Activated CD4-positive, CD25-positive, alpha-beta regulatory T cell treated with anti-CD3 and anti-CD28 coated beads, Interleukin-2, amount 50 U/mL, for 16 hours (primary cell): Measurements from ENCODE around the gene LRP1B.
"Not testable (repeated sequence)": the region's sequence is repeated elsewhere in the genome, so short reads cannot be mapped to it uniquely, and the experiment has no call there.

Experiments used
- DNase-seq: peaks from one replicate; pipeline ENCODE4 v3.0.0-alpha.2; 2020; ENCODE audit warnings: low read depth, low spot score

The LRP1B gene

DNA sequence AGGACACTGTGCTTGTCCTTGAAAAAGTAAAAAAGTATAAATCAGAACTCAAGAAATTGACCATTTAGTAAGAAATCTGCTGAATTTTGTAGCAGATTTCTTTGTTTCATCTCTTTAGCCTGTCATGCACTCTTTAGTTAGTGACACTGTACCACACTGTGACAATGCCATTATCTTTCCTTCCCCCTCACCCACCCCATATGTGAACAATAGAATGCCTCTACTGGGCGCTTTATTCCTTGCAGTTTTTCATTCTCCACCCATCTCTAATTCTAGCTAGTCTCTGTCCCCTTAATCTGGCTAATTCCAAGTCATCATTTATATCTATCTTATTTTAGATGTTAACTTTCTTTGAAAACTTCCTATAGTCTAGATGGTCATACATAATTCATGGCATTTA is 241.0 kb downstream of the LRP1B start:
- DNase-seq, result no peak

DNA sequence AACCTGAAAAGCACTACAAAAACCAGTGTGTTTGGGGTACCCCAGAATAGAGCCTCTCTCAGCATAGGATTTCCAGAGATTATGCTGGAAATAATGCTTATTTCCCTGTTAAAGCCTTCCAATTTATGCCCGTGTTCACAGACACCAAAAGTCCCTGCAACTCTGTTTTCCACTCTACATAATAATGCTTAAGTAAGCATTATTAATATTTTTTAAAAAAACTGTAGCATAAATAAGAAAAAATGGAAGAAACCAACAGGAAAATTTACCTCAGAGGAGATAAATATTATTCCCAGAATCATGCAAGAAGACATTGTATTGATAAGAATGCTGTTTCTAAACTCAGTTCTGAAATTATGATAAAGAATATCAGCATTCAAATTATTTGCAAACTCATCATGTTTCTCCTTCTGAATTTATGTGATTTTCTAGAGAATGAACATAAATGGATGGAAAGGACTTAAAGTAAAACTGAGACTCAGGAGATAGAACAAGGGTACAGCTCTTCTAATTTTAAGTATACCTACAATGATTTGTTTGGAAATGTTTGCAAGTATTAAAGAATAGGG is 241.7 kb downstream of the LRP1B start:
- no peak for DNase-seq

DNA sequence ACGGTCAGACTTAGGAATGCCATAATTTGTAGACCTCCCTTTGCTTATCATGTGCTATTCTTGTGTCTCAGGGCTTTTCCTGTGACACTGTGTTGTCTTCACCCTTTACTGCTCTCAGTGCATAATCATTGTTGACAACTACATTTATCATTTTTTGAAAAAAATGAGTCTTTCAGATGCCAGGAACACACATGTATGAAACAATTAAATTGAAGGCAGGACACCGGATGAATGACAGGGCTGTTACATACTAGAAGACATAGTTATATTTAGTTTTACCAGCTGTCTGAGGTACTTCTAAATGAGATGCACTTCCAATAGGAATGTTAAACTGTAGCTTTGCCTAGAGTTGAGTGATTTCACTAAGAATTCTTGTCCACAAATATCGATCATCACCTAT is 243.5 kb downstream of the LRP1B start:
- no peak for DNase-seq

DNA sequence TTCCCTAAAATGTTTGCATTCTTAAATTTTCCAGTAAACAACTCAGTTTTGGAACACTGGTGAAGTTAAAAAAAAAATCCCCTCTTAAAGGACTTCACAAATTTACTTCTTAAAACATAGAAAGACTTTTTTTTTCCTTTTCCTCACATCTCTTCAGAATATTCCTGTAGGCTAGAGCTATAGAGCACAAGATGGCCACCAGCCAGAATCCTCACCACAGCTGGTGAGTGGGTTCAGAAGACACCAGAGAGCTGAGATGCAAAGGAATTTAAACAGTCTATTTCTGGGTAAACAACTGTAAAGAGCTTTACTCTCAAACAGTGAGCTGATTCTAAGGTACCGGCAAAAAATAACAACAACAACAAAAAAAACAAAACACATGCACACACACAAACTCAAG is 252.8 kb downstream of the LRP1B start:
- DNase-seq, result no peak

DNA sequence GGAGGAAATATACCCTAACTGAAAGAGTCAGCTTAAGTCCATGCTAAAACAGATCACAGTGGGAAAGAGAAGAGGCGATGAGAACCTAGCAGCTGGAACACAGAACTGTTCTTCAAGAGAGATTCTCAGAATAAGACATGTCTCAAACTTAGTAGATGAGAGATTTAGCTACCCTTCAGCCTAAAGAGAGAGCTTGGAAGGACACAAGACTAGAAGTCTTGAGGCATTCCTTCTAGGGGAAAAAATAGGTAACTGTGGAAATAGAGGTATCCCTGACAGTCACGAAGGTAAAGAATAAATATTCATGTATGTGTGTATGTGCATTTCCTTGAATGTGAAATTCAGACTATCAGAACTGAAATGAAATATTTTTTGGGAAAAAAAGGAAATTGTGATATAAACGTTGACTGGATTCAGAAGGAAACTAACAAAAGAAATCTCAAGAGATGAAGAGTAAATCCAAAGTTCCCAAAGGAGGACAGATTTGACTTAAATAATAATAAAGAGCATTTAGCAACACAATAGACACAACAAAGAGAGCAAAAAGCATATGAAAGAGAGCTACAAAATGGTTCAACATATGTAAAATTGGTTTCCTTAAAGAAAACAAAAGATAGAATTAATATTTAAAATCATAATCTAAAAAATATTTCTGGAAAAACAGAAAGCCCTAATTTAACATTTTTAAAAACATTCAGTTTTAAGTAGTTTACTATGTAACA is 258.7 kb downstream of the LRP1B start:
- DNase-seq, result no peak

DNA sequence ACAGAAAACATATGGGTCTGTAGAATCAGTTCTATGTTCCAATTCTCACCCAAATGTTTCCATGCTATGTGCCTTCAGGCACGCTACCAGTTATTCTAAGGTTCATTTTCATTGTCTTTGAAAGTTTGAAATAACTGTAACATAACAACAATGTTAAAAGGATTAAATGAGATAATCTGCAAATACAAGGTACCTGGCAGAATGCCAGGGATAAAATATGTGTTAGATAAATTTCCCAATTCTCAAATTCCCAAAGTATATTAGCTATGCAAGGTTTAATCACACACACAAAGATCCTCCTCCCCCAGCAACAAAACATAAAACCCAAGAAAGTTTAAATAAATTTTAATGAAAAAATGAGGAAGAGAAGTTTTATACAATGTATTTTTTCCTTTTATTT is 261.2 kb downstream of the LRP1B start:
- no peak for DNase-seq

DNA sequence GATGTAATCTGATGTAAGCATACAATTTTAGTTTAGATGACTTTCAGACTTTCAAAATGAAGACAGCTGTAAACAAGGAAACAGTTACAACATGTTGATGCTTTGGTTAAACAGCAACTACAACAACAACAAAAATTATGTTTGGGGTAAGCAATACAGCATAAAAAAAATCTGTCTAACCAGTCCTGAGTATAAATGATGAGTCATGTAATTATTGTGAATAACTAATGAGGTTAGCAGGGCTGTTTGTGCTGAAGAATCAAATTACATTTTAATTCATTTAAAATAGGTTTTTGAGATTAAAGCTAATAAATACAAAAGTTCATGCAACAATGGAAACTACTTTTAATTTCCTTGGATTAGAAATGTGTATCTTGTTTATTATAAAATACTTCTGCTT is 266.9 kb downstream of the LRP1B start:
- no peak for DNase-seq

DNA sequence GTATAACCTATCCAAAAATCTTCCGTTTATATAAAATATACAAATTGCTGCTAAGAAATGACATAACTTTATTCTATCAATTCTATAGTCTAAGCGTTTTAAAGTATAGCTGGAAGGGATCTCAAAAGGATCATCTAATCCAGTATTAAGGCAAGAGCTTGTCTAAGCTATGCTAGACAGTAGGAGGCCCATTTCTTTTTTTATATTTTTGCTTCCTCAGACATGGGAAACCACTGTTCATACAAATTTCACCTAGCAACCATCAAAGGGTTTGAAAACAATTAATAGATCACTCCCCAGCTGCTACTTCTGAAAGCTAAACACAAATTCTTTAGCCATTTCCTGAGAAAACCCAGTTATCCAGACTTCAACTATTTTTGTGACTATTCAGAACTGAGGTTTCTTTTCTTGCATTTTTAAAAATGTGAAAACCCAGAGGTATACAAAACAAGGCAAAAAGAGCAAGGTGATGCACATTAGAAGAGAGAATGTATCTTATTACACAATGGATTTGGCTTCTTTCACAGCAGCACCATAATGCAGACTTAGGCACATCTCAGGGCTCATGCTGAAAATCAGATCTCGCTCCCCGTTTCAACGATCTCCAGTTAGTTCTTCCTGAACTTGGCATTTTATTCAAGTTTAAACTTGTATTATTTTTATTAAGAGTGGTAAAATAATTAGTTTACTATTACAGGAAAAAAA is 274.4 kb downstream of the LRP1B start:
- no peak for DNase-seq

DNA sequence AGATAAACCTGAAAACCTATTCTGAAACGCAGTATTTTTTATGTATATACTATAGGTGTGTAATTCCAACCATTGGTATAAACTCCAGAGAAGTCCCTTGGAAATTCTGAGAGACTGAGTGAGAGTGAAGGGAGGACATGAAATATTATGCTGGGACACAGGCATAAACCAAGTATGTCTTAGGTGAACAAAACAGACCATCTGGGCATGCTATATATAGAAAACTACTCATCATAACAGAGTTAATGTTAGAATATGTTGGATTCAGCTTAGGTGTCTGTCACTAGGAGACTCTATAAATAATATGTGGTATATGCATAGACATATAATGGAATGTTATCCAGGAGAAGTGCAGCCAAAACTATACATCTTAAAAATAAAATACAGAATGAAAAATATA is 282.6 kb downstream of the LRP1B start:
- DNase-seq, result no peak

DNA sequence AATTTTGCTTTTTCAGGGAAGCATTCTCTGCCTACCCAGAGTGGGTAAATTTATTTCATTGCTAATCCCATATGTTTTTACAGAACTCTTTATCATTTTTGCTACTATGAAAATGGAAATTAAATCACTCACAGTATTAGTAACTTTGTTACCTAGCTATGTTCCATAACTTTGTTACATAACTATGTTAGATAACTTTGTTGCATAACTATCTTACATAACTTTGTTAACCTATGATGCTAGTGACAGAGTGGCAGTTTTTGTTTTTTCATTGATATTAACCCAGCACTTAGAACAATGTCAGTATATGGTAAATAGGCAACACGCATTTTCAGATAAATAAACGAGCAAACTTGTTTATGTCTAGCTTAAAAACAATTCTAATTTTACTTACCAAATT is 286.6 kb downstream of the LRP1B start:
- DNase-seq, result no peak

DNA sequence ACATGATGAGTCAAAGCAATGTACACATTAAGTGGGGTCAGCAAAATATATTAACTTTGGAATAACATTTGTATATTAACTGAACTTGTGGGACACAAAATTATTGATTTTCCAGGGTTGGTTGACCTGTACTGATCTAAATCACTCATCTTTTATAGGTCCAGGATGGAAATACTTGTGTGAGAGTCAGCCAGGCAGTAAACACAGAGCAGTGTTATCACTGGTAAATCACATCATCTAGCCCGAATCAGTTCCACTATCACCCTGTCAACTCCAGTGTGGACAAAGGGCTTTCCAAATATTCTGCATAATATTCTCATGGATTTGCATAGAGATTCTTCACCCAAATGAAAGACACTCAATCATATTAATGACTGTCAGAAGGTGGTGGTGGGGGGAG is 295.7 kb downstream of the LRP1B start:
- DNase-seq, result no peak

DNA sequence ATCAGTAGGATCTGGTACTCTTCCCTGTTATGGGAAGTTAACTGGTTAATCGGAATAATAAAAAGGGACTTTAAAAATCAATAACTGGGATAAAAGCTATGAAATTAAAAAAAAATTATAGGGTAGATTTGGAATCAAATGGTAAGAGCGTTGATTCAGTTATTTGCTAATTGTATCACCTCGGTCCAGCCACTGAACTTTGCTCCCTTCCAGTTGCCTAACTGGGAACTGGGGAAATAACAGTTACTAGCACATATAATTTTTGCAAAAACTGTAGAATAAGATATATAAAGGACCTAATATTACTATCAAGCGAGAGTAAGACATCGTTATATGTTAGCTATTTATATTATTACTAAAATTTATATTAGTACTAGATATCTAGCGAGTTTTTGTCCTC is 302.1 kb downstream of the LRP1B start:
- DNase-seq, result no peak

DNA sequence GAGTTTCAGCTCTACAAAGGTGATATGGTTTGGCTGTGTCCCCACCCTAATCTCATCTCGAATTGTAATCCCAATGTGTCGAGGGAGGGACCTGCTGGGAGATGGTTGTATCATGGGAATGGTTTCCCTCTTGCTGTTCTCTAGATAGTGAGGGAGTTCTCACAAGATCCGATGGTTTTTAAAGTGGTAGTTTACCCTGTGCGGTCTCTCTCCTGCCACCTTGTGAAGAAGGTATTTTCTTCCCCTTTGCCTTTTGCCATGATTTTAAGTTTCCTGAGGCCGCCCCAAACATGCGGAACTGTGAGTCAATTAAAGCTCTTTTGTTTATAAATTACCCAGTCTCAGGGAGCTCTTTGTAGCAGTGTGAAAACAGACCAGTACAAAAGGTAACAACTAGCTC is 306.0 kb downstream of the LRP1B start:
- no peak for DNase-seq

DNA sequence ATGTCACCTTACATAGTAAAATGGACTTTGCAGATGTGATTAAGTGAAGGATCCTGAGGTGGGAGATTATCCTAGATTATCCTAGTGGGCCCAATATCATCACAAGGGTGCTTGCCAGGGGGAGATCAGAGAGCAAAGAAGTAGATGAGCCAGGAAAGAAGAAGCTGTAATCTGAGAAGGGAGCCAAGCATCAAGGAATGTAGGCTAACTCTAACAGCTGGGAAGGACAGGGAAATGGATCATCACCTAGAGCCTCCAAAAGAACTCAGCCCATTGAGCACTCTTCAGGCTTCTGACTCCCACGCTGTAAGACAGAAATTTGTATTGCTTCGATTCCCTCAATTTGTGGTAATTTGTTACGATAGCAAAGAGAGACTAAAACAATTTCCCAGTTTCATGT is 309.9 kb downstream of the LRP1B start:
- no peak for DNase-seq

DNA sequence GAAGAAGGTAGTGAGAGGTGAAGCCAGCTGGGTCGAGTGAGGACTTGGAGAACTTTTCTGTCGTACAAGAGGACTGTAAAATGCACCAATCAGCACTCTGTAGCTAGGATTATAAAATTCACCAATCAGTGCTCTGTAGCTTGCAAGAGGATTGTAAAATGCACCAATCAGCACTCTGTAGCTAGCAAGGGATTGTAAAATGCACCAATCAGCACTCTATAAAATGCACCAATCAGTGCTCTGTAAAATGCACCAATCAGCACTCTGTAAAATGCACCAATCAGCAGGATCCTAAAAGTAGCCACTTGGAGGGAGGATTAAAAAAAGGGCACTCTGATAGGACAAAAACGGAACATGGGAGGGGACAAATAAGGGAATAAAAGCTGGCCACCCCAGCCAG is 315.5 kb downstream of the LRP1B start:
- DNase-seq, result not testable (repeated sequence)

DNA sequence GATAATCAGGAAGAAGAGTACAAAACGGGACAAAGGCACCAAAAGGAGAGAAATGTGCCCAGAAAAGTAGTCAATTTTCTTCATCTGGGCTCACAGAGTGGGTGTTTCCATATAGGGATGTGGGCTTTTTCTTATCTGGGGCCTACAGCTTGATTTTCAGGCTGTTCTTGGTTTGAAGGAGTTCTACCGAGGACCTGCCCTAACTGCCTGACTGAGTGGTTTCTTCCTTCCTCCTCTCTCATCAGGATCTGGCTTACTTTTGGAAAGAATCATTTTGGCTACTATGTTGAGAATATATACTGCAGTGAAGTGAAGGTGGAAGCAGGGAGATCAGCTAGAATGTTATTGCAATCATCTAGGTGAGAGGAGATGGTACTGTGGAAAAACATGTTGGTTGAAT is 316.7 kb downstream of the LRP1B start:
- DNase-seq, result no peak

DNA sequence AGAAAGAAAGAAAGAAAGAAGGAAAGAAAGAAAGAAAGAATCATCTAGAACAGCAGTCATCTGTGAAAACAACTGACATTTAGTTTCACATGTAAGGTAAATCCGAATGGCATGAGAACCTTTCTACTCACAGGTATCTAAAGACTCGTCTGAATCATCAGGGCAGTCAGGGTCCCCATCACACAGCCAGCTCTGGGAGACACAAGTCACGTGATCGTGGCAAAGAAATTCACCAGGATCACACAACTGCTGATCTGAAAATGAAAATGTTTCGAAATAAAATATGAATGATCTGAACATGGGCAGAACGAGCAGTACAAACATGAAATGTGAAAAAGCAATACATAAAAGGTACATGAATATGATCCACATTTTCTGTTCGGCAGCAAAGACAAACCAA is 320.7 kb downstream of the LRP1B start:
- no peak for DNase-seq

DNA sequence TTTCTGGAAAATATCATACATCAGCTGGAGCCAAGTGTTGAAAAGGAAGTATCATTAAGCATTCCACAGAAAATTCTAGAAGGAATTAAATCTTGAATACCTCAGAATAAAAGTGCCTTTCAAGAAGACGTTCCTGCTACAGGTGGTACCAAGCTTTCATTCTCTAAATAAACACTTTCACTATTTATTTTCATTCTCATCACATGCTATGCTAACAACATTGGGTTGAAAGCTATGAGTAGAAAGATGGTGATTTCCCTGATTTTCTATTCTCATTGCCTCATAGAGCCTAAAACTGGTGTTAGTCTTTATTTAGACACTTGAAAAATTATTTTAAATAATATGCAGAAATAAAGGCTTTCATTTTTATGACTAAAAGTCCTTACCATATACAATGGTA is 324.7 kb downstream of the LRP1B start:
- DNase-seq, result no peak

DNA sequence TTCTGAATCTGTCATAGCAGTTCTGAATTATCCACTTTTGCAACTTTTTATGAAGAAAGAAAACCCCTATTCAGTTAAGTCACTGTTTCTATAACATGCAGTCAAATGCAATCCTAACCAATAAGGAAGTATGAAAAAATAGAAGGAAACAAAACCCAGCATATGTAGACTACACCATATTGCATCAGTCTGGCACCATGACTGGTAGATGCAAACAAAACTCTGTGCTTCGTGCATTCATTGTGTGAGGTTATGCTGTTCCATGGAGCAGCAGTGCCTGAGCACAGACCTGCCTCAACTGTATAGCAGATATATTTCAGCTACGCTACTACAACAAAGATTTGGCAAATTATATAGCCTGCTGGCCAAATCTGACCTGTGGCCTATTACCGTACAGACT is 325.5 kb downstream of the LRP1B start:
- DNase-seq, result no peak

DNA sequence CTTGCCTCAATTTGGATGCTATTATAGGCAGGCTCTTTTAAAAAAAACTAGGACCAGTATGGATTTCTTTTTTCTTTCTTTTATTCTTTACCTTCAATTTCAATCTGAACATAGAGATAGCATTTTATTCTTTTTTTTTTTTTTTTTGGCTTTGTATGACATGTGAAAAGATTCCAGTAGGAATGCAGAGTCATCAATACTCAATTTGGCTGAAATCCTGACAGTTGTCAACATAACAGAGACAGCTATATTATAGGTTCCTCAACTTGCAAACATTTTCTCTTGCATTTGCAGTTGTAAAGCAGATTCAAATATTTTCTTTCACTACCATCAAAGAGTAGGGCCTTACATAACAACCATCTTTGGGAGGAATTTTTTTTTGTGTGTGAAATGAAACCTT is 334.4 kb downstream of the LRP1B start:
- DNase-seq, result no peak

DNA sequence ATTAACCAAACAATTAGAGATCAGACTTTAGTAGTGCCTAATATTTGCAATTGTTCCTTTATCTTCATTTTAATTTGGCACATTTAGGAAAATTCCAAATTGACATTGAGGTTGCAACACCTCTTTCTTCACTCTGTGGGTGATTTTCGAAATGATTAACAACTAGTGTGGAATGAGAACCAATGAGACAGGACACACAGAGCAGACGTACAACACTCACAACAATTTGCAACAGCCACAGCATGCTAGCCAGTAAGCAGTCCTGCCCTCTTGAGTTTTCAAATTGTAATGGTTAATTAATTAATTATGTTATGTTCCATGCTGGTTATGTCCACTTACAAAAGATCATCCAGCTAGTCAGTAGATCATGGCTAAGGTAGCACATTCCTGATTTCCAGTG is 339.3 kb downstream of the LRP1B start:
- no peak for DNase-seq

DNA sequence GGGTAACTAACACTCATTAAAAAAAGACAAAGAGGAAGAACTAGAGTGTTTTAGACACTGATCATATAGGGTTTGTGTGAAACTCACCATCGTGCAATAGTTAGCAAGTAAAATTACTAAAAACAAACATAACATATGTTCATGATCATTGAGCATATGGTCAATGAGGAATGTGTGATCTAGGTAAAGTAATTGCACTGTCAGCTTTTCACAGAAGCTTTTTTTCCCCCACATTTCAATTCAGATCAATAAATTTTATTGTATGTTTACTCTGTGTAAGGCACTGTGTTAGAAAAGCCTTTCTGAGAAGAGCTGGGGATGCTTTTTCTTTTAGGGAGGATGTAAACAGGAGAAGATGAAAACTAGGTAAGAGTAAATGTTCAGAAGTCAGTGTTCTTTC is 348.2 kb downstream of the LRP1B start:
- DNase-seq, result no peak

DNA sequence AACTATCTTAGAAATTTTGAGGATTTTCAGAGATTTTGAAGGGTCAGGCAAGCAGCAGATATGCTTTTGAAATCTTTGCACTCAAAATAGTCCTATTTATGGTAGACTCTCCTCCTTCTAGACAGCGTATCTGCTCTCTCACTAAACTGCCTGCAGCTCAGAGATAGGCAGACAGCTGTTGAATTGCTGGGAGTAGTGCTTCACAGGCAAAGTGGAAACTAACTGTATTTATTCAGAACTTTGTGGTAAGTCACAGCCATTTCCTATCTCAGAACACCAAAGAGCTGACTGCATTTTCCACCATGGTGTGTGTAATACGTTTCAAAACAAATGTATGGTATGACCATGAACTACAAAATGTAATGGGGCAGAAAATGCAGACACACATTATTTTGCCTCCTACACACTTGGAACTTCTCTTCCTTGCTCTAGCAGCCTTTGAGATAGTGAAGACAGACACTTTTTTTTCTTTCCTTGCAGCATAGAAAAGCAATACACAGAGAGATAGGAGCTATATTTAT is 352.4 kb downstream of the LRP1B start:
- no peak for DNase-seq
